ENCODE results near the gene FZR1.

DNA sequence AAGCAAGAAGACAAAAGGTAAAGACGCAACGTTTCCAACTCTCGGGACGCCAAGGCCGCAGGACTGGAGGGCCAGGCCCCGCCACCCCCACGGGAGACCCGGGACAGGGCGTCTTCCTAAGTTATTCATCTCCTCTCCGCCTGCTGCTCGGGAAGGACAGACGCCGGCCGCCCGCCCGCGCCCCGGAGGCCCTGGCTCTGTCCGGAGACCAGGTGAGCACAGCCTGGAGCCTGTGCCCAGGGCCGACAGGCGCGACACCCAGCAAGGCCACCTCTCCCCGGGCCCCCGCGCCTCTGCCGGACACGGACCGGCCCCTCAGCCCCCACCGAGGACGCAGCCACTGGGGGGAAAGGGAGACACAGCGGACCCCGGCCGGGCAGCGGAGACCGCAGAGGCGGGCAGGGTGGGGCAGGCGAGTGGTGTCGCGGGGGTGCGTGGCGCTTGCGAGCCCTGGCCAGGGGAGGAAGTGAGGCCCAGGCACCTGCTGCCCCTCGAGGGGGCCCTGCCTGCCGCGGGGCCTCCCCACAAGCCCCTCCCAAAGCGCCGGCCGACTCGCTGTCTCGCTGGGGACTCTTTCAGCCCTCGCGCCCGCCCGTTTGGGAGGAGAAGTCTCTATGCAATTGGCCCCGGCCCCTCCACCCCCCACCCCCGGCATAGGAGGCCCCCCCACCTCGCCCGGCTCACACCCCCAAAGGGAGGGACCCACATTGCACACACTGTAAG is 43.0 kb upstream of the FZR1 start:
- TF ChIP-seq, protein P1, sequence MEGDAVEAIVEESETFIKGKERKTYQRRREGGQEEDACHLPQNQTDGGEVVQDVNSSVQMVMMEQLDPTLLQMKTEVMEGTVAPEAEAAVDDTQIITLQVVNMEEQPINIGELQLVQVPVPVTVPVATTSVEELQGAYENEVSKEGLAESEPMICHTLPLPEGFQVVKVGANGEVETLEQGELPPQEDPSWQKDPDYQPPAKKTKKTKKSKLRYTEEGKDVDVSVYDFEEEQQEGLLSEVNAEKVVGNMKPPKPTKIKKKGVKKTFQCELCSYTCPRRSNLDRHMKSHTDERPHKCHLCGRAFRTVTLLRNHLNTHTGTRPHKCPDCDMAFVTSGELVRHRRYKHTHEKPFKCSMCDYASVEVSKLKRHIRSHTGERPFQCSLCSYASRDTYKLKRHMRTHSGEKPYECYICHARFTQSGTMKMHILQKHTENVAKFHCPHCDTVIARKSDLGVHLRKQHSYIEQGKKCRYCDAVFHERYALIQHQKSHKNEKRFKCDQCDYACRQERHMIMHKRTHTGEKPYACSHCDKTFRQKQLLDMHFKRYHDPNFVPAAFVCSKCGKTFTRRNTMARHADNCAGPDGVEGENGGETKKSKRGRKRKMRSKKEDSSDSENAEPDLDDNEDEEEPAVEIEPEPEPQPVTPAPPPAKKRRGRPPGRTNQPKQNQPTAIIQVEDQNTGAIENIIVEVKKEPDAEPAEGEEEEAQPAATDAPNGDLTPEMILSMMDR (IDR thresholded peaks at IDR 0.05) = no peak
- TF ChIP-seq POLR2A (IDR thresholded peaks at IDR 0.05) = no peak
